SK-N-SH (cell line): ENCODE results near the gene PTK7.

ENCODE experiments used
- CTCF ChIP-seq: fragments of 200-600 bp; sonication (generic); IDR thresholded peaks from 2 replicates; pipeline ENCODE4 v1.6.1; 2017; ENCODE audit warnings: antibody characterized with exemption, mild to moderate bottlenecking, moderate library complexity
- GABPA ChIP-seq: IDR thresholded peaks from 2 replicates; pipeline ENCODE4 v1.4.0; 2012; ENCODE audit warnings: low read depth, mild to moderate bottlenecking
- PBX3 ChIP-seq: IDR thresholded peaks from 2 replicates; pipeline ENCODE4; 2012
- SMC3 ChIP-seq: IDR thresholded peaks from 2 replicates; pipeline ENCODE4 v1.6.1; 2012; ENCODE audit warnings: low read depth, low read length, improper control_type of control experiment
- TAF1 ChIP-seq: IDR thresholded peaks from 2 replicates; pipeline ENCODE4 v1.6.1; 2012; ENCODE audit warnings: low read depth, mild to moderate bottlenecking, low read length, moderate library complexity, borderline replicate concordance
- USF1 ChIP-seq: IDR thresholded peaks from 2 replicates; pipeline ENCODE4 v1.4.0; 2012; ENCODE audit warnings: low read depth, borderline replicate concordance
- USF2 ChIP-seq: fragments of 150-350 bp; IDR thresholded peaks from 2 replicates; pipeline ENCODE4 v1.6.1; 2017; ENCODE audit warnings: antibody characterized with exemption, low read length, low read depth, borderline replicate concordance

GRCh38 chr6:43185391-43185985, 109.4 kb downstream of the PTK7 start:
- TF ChIP-seq GABPA, result no peak
- no peak for TF ChIP-seq CTCF
- TF ChIP-seq SMC3, result no peak
- no peak for TF ChIP-seq TAF1
- no peak for TF ChIP-seq PBX3
- no peak for TF ChIP-seq USF2
- TF ChIP-seq USF1, result no peak
